GM19438 (cell line): ENCODE data around the gene LHX2.
A peak's percentile ranks its signal among the peaks of the same experiment; 100 is the strongest.

ENCODE experiments used
- ATAC-seq: cut with Tn5 transposase; IDR thresholded peaks from one replicate; pipeline ENCODE4 v1.9.1; 2021; ENCODE audit warnings: low read depth; ENCODE audit not compliant: unreplicated experiment

The LHX2 gene

GRCh38 chr9:124052401-124052800 lies 40.8 kb downstream of the LHX2 start:
- no peak for ATAC-seq

- ATAC-seq = peak; percentile 83
These were observed 43.1 kb downstream of the LHX2 start for GRCh38 chr9:124054582-124055227.

- no peak for ATAC-seq
These were observed 49.5 kb downstream of the LHX2 start for GRCh38 chr9:124060844-124061605.

GRCh38 chr9:124062172-124062571 lies 50.6 kb downstream of the LHX2 start:
- no peak for ATAC-seq

- no peak for ATAC-seq
These were observed 55.4 kb downstream of the LHX2 start for GRCh38 chr9:124066783-124067577.

- no peak for ATAC-seq
These were observed 56.7 kb downstream of the LHX2 start for GRCh38 chr9:124068251-124068650.

- ATAC-seq = no peak
These were observed 63.2 kb downstream of the LHX2 start for GRCh38 chr9:124074746-124075145.

- ATAC-seq = no peak
These were observed 64.2 kb downstream of the LHX2 start for GRCh38 chr9:124075761-124076160.

- no peak for ATAC-seq
These were observed 66.5 kb downstream of the LHX2 start for GRCh38 chr9:124077915-124078572.

- ATAC-seq = no peak
These were observed 67.1 kb downstream of the LHX2 start for GRCh38 chr9:124078641-124079040.

- no peak for ATAC-seq
These were observed 67.8 kb downstream of the LHX2 start for GRCh38 chr9:124079176-124079925.

- no peak for ATAC-seq
These were observed 71.1 kb downstream of the LHX2 start for GRCh38 chr9:124082622-124083021.
